Measurements from ENCODE around the gene NTSR1.

DNA sequence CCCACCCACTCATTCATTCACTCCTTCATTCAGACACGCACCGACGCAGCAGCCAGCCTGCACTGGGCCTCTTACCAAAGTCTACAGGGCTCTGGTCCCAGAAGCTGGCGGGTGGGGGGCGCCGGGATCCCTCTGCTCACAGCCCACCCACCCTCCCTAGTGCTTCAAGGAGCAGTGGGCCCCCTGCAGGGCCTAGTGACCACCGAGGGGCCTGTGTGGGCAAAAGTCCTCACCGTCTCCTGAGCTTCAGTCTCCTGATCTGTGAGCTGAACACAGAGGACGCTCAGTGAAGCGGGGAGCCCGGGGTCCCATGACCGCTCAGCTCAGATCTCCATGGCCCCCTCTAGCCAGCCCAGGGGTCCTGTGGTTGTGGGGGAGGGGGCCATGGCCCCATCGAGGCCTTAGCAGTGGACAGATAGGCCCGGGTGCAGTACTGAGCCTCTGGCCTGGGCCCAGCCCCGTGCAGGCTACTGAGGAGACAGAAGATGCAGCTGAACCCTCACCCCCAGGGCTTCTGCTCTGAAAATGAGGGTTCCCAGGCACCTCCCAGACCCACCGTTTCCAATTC, 54.2 kb downstream of the NTSR1 start:
- TF ChIP-seq, protein P1, sequence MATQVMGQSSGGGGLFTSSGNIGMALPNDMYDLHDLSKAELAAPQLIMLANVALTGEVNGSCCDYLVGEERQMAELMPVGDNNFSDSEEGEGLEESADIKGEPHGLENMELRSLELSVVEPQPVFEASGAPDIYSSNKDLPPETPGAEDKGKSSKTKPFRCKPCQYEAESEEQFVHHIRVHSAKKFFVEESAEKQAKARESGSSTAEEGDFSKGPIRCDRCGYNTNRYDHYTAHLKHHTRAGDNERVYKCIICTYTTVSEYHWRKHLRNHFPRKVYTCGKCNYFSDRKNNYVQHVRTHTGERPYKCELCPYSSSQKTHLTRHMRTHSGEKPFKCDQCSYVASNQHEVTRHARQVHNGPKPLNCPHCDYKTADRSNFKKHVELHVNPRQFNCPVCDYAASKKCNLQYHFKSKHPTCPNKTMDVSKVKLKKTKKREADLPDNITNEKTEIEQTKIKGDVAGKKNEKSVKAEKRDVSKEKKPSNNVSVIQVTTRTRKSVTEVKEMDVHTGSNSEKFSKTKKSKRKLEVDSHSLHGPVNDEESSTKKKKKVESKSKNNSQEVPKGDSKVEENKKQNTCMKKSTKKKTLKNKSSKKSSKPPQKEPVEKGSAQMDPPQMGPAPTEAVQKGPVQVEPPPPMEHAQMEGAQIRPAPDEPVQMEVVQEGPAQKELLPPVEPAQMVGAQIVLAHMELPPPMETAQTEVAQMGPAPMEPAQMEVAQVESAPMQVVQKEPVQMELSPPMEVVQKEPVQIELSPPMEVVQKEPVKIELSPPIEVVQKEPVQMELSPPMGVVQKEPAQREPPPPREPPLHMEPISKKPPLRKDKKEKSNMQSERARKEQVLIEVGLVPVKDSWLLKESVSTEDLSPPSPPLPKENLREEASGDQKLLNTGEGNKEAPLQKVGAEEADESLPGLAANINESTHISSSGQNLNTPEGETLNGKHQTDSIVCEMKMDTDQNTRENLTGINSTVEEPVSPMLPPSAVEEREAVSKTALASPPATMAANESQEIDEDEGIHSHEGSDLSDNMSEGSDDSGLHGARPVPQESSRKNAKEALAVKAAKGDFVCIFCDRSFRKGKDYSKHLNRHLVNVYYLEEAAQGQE (IDR thresholded peaks at IDR 0.05; ENCODE audit: insufficient read depth in 1 of 2, low read depth in 2 of 2, low read length in 2 of 2): no peak
- TF ChIP-seq TAF1 (IDR thresholded peaks at IDR 0.05; ENCODE audit: borderline replicate concordance, insufficient read depth, low read length): no peak
- no peak for TF ChIP-seq FOXP2 (optimal IDR thresholded peaks at IDR 0.05; ENCODE audit: borderline replicate concordance, extremely low read depth, extremely low read length, insufficient read depth)
- no peak for TF ChIP-seq POLR2AphosphoS5 (IDR thresholded peaks at IDR 0.05; ENCODE audit: low read depth, low read length)
